Body of pancreas (tissue), 4 donors: ENCODE results near the gene ARHGDIB.

ENCODE experiments used
- POLR2A ChIP-seq, 3 donors: fragments of 450-650 bp; IDR thresholded peaks; one replicate each; pipeline ENCODE4 v1.6.1; 2016; ENCODE audit warnings: antibody characterized with exemption in 3 of 3, mild to moderate bottlenecking in 2 of 3
- TF ChIP-seq, protein P1 (sequence below), 7 experiments: fragments of 450-650 bp in 4 of 7; fragments of 200-600 bp in 3 of 7; sonication (generic) in 3 of 7; IDR thresholded peaks; one replicate each; pipeline ENCODE4 v1.5.1; 2016 to 2019; ENCODE audit warnings: antibody characterized with exemption in 7 of 7

DNA sequence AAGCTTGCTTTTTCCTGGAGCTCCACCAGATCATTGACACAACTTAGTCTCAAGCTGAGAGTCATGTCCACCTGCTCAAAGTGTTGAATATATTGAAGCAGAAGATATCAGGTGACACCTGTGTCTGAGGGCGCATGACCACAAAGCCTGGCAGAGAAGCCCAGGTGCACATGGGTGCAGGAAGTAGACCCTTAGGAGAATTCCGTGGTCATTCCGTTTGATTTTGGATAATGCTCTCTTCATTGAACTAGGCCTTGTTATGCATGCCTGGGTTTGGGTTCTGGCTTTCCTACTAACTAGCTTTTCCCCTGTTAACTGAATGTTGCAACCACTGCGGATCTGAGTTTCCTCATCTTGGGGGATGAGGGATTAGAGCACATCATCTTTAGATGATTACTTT is 7.1 kb downstream of the ARHGDIB start:
- TF ChIP-seq, protein P1, sequence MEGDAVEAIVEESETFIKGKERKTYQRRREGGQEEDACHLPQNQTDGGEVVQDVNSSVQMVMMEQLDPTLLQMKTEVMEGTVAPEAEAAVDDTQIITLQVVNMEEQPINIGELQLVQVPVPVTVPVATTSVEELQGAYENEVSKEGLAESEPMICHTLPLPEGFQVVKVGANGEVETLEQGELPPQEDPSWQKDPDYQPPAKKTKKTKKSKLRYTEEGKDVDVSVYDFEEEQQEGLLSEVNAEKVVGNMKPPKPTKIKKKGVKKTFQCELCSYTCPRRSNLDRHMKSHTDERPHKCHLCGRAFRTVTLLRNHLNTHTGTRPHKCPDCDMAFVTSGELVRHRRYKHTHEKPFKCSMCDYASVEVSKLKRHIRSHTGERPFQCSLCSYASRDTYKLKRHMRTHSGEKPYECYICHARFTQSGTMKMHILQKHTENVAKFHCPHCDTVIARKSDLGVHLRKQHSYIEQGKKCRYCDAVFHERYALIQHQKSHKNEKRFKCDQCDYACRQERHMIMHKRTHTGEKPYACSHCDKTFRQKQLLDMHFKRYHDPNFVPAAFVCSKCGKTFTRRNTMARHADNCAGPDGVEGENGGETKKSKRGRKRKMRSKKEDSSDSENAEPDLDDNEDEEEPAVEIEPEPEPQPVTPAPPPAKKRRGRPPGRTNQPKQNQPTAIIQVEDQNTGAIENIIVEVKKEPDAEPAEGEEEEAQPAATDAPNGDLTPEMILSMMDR (IDR thresholded peaks at IDR 0.05), result no peak
- TF ChIP-seq POLR2A (IDR thresholded peaks at IDR 0.05), result no peak
